ENCODE measurements around the gene AGO1. TPM values are rescaled to one million over a fixed set of nuclear protein-coding genes. Genes with fewer than 3 reads are reported as not detected.

The AGO1 gene
- total RNA-seq, 1 experiment from 2014 or later, result 81.8 TPM

- TF ChIP-seq ZNF532 (CRISPR knock-in tag; IDR thresholded peaks at IDR 0.05; ENCODE audit: borderline replicate concordance) (no peak), PRDM15 (CRISPR knock-in tag; IDR thresholded peaks at IDR 0.05) (no peak), ZNF138 (CRISPR knock-in tag; conservative IDR thresholded peaks at IDR 0.05) (no peak), GRHL2 (CRISPR knock-in tag; IDR thresholded peaks at IDR 0.05; ENCODE audit: insufficient replicate concordance, severe bottlenecking) (no peak), SMAD3 (CRISPR knock-in tag; IDR thresholded peaks at IDR 0.05; ENCODE audit: borderline replicate concordance) (no peak), NR1H2 (CRISPR knock-in tag; IDR thresholded peaks at IDR 0.05) (no peak), AR (CRISPR knock-in tag; IDR thresholded peaks at IDR 0.05) (no peak), SMAD4 (CRISPR knock-in tag; IDR thresholded peaks at IDR 0.05) (no peak), FOXJ3 (CRISPR knock-in tag; IDR thresholded peaks at IDR 0.05; ENCODE audit: borderline replicate concordance) (no peak), TCF7 (CRISPR knock-in tag; IDR thresholded peaks at IDR 0.05; ENCODE audit: low read depth) (no peak), ATF1 (CRISPR knock-in tag; IDR thresholded peaks at IDR 0.05) (no peak), TEAD4 (CRISPR knock-in tag; IDR thresholded peaks at IDR 0.05) (no peak), ZNF423 (CRISPR knock-in tag; IDR thresholded peaks at IDR 0.05) (no peak)
Measured at GRCh38 chr1:35939484-35939883, 56.5 kb downstream of the AGO1 start (continued).

GRCh38 chr1:35945327-35945726 lies 62.3 kb downstream of the AGO1 start:
- no peaks in the 10 kb centered on the region; the same call in 1 of the 2 replicates for H3K36me3 Mint-ChIP-seq
- no peak overlapping the region for H3K4me3 Mint-ChIP-seq
- peak overlapping the region; percentile 54; the same call in 1 of the 2 replicates for H3K27ac Mint-ChIP-seq
- DNase-seq (ENCODE audit: low spot score) (no peak), ATAC-seq (no peak)
- no peaks in the 10 kb centered on the region for H3K27me3 Mint-ChIP-seq (ENCODE audit: low read depth)
- no peaks in the 10 kb centered on the region for H3K9me3 Mint-ChIP-seq
- POLR2A ChIA-PET, result no interaction called here
- TF ChIP-seq PREB (CRISPR knock-in tag; IDR thresholded peaks at IDR 0.05; ENCODE audit: borderline replicate concordance) (no peak), EMX1 (CRISPR knock-in tag; IDR thresholded peaks at IDR 0.05) (no peak), SP1 (CRISPR knock-in tag; conservative IDR thresholded peaks at IDR 0.05) (no peak), SMAD4 (CRISPR knock-in tag; IDR thresholded peaks at IDR 0.05) (no peak), E2F4 (CRISPR knock-in tag; IDR thresholded peaks at IDR 0.05; ENCODE audit: borderline replicate concordance, low read depth) (no peak)
- H3K4me1 Mint-ChIP-seq, result peaks cover 13% of the 10 kb centered on the region
- CTCF ChIA-PET, result interaction anchor here (0.7 kb wide), 1 partner anchor 62 kb away, joined by 3 read pairs; the partner anchor contains the start of gene AGO1
